HG03378 (cell line): Measurements from ENCODE around the gene TXNRD2.
"Not testable (repeated sequence)": the region's sequence is repeated elsewhere in the genome, so short reads cannot be mapped to it uniquely, and the experiment has no call there.

Experiments
- ATAC-seq: cut with Tn5 transposase; IDR thresholded peaks from one replicate; pipeline ENCODE4 v1.9.1; 2021; ENCODE audit warnings: mild to moderate bottlenecking, moderate library complexity; ENCODE audit not compliant: unreplicated experiment

TXNRD2 gene

GRCh38 chr22:19848298-19849224, 93.1 kb downstream of the TXNRD2 start:
- no peak for ATAC-seq

DNA sequence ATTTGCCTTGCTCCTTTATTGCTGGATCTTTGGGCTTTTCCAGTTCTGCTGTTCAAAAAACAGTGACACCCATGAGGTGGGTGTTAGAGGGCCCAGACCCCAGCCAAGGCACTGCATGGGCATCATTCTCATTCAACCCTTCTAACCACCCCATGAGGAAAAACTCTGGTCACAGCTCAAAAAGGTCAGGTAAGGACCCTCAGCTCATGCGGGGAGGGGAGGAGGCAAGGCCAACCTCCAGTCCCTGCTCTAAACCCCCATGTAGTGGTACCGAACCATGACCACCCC, 94.3 kb downstream of the TXNRD2 start:
- ATAC-seq = no peak

DNA sequence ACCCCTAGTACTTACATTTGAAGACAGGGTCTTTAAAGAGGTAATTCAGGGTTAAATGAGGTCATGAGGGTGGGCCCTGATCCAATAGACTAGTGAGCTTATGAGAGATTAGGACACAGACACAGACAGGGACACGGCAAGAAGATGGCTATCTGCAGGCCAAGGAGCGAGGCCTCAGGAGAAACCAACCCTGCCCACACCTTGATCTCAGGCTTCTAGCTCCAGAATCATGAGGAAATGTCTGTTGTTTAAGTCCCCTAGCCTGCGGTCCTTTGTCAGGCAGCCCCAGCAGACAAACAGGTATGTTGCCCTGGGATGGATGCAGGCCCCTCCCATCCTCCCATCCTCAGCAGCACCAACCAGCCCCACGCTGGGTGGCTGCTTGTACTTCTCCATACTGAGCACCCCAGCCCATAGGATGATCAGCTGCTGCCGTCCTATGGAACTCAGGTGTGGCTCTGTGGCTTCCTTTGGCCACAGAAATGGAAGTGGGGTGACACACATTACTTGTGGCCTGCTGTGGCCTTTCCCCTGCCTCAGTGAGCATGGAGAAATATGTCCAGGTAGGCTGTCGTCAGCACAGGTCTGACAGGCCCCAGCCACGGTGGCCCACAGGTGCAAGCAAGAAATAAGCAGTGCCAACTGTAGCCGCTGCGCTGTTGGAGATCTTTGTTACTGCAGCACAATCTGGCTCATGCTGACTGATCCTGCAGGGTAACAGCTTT, 94.8 kb downstream of the TXNRD2 start:
- no peak for ATAC-seq

DNA sequence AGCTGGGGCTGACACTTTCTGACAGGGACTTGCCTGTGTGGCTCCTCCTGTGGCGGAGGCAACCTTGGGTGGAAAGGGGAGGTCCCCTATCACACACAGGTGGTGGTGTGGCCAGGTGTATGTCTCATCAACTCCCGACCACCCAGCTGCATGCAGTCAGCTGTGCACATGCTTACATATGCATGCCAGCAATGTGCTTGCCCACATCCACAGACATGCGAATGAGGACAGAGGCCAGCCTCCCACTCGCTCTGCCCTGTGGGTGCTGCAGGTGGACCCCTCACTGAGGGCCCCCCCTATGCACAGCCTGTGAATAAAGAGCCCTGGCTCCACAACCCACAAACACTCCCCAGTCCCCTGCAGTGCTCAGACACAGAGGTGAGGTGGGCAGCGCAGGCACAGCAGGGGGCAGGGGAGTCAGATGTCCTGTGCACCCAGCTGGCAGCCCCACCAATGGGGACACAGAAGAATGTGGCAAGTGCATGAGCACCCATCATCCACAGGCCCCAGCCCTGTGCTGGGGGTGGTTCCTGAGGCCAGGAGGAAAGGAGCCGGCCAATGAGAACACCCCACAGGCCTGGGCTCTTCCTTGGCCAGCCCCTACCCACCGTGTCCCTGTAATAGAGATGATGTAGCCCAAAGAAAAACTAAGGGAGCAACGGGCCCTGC, 96.4 kb downstream of the TXNRD2 start:
- ATAC-seq = no peak

GRCh38 chr22:19844377-19845053, 97.1 kb downstream of the TXNRD2 start:
- no peak for ATAC-seq

- ATAC-seq = no peak
Observed at GRCh38 chr22:19843857-19844376, 97.7 kb downstream of the TXNRD2 start.

DNA sequence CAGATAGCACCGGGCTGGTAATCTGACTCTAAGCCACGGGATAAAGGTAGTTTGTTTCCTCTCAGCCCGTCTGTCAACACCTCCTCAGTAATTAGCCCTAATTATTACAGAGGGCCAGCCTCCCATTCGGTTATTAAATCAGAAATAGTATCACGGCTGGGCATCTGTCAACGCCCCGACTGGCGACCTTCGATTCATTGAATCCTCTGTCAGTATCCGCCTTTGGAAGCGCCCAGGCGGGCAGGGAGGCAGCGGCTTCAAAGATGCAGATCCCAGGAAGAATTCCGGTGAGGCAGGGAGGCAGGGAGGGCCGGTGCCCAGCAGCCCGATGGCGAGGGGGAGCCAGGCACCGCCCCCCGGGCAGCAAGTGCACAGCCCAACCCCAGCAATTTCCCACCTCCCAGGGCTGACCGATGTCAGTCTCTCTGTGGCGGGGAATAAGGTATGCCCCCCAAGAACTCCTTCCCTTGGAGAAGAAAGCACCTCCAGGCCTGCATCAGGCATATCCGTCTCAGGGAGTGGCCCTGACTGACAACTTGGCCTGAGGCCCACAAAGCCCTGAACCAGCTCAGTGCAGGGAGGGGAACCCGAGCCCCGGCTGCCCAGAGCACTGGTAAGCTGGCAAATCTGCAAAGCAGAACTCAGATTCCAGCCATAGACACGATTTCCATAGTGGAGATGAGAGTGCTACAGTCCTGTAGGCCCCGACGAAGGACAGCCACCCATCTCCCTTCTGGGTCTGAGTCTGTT, 98.3 kb downstream of the TXNRD2 start:
- no peak for ATAC-seq

DNA sequence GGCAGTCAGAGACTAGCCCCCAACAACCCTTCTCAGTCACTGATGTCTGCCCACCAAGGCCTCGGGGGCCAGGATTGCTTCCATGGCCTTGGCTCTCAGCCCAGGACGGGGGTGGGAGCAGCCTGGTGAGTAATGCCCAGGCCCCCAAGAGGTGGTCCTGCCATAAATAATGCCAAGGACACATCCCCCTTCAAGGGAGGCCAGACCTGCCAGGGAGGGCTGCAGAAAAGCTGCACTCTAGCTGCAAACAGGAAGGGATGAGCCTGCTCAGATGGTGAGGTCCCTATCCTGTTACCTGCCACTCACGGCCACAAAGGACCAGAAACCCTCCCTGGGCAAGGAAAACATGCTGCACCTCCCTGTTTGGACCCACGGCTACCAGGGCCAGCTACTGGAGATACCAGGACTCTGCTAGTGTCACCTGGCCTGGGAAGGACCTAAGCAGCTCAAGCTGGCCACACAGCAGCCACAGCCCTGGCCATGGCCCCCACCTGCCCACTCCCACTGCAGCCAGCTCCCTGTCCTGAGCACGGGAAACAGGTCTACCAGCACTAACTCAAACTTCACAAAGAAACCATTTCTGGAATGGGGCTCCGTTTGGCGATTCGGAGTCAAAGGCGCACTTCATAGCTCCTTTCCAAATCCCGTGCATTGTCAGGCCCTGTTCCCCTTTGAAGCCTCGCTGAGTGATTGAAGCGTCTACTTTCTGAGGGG, 99.1 kb downstream of the TXNRD2 start:
- ATAC-seq = no peak

GRCh38 chr22:19841641-19842392, 99.8 kb downstream of the TXNRD2 start:
- ATAC-seq = no peak

DNA sequence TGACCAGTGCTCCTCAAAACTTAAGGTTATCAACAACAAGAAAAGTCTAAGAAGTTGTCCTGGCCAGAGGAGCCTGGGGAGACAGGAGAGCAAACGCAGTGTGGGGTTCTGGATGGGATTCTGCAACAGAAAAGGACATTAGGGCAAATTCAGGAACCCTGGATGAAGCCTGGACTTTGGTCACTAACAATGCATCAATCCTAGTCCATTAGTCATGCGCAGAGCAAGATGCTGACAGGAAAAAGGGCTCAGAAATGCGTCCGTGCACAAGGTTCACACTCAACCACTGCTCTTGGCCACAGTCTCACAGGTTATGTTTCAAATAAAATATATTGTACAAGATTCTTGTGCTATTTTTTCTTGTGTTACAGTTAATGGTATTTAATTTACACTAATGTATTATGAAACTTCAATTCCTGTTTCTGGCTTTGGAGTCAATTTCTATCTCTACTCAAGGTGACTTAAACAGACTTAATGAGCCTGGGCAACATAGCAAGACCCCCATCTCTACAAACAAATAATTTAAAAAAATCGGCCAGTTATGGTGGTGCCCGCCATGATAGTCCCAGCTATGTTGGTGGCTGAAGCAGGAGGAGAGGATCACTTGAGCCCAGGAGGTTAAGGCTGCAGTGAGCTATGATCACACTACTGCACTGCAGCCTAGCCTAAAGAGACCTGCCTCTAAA, 100.5 kb downstream of the TXNRD2 start:
- ATAC-seq = no peak

DNA sequence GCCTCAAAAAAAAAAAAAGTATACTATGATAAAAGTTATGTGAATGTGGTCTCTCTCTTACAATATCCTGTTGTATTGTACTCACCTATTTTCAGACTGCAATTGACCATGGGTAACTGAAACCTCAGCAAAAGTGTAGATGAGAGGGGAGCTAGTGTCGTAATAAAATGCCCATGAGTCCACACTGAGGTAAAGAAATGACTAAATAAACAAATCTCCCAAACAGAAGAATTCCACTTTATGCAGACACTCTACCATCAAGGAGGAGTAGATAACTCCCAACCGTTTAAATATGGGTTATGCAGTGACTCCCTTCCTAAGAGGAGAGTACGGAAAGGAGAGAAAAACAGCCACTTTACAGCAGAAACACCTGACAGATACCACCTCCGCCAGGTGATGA, 101.6 kb downstream of the TXNRD2 start:
- ATAC-seq = no peak

- no peak for ATAC-seq
Observed at GRCh38 chr22:19837915-19838314, 103.7 kb downstream of the TXNRD2 start.

DNA sequence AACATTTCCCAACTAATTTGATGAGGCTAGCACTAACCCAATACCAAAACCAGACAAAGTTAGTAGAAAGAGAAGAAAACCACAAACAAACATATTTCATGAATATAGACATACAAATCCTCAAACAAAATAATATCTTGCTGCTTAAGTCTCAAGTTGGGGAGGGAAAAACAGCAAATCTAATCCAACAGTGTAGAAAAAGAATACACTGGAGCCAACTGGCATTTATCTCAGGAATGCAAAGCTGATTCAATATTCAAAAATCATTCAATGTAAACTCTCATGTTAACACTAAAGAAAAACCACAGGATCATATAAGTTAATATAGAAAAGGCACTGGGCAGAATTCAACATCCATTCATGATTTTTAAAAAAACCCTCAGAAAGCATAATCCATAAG, 105.1 kb downstream of the TXNRD2 start:
- ATAC-seq = no peak

GRCh38 chr22:19834599-19834998, 107.0 kb downstream of the TXNRD2 start:
- ATAC-seq = no peak

- not testable (repeated sequence) for ATAC-seq
Observed at GRCh38 chr22:19833327-19833726, 108.3 kb downstream of the TXNRD2 start.

DNA sequence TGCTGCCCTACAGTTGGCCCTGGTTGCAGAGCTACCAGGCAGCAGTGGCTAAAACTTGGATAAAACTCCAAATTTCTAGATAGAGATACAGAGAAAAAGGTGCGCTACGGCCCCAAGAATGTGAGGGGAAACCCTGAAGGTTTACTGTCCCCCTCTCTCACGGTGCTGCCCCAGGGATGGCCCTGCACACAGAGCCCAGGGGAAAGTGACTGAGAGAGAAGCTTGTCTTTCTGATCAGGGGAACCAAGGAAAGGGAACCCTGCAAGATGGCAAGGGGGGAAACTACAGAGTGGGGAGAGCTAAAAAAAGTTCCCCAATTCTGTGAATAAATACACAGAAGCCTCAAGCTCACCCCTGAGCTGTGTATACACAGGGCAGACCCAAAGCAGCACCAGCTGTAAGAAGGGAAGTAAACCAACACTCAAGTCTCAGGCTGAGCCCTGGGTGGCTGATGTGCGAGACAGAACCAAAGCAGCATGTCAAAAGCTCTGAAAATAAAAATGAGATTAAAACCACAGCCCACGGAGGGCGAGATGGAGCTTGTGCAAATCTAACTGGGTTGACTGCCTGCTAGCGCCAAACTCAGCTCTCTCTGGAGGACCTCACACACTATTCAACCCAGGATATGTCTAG, 109.0 kb downstream of the TXNRD2 start:
- no peak for ATAC-seq

DNA sequence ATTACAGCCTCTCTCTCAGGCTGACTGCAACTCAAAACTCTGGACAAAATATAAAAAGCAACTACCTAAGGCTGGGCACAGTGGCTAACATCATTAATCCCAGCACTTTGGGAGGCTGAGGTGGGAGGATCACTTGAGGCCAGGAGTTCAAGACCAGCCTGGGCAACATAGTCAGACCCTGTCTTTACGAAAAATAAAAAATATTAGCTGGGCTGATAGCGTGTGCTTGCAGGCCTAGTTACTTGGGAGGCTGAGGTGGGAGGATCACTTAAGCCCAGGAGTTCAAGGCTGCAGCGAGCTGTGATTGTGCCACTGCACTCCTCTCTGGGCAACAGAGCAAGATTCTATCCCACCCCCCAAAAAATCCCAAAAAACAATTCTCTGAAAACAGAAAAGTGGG, 109.6 kb downstream of the TXNRD2 start:
- ATAC-seq = not testable (repeated sequence)

GRCh38 chr22:19831016-19831415, 110.6 kb downstream of the TXNRD2 start:
- ATAC-seq = no peak
